Duodenal mucosa (tissue), 2 donors: ENCODE measurements around the gene TMEM9.
A peak's percentile ranks its signal among the peaks of the same experiment; 100 is the strongest.
"Not testable (repeated sequence)": the region's sequence is repeated elsewhere in the genome, so short reads cannot be mapped to it uniquely, and the experiment has no call there.

Experiments used
- H3K27ac ChIP-seq: one replicate; pipeline ENCODE4 v1.7.0; 2013; ENCODE audit warnings: low read depth, low read length
- H3K27me3 ChIP-seq, 2 donors: one replicate each; pipeline ENCODE4 v1.7.0; 2013; ENCODE audit warnings: low read length in 2 of 2, control low read depth in 1 of 2; ENCODE audit not compliant: insufficient read depth in 2 of 2, control insufficient read depth in 1 of 2
- H3K36me3 ChIP-seq, 2 donors: one replicate each; pipeline ENCODE4 v1.7.0; 2013; ENCODE audit warnings: low read length in 2 of 2, control low read depth in 1 of 2; ENCODE audit not compliant: insufficient read depth in 2 of 2, control insufficient read depth in 1 of 2
- H3K4me1 ChIP-seq, 2 donors: one replicate each; pipeline ENCODE4 v1.7.0; 2013; ENCODE audit warnings: low read length in 2 of 2, control low read depth in 1 of 2; ENCODE audit not compliant: insufficient read depth in 2 of 2, control insufficient read depth in 1 of 2
- H3K4me3 ChIP-seq, 2 donors: one replicate each; pipeline ENCODE4 v1.7.0; 2013; ENCODE audit warnings: low read length in 2 of 2, low read depth in 1 of 2
- H3K9ac ChIP-seq, 2 donors: one replicate each; pipeline ENCODE4 v1.7.0; 2013; ENCODE audit warnings: low read length in 2 of 2, low read depth in 1 of 2
- H3K9me3 ChIP-seq, 2 donors: one replicate each; pipeline ENCODE4 v1.7.0; 2013; ENCODE audit warnings: low read length in 2 of 2, control low read depth in 1 of 2; ENCODE audit not compliant: control insufficient read depth in 1 of 2

TMEM9 gene

GRCh38 chr1:201164645-201165044 lies 10.4 kb upstream of the TMEM9 start:
- no peak overlapping the region for H3K27ac ChIP-seq

GRCh38 chr1:201163707-201164106 lies 9.4 kb upstream of the TMEM9 start:
- H3K9me3 ChIP-seq = no peaks in the 10 kb centered on the region
- no peaks in the 10 kb centered on the region for H3K36me3 ChIP-seq
- no peaks in the 10 kb centered on the region for H3K27me3 ChIP-seq
- H3K9ac ChIP-seq = no peak overlapping the region
- H3K4me3 ChIP-seq = no peak overlapping the region
- no peaks in the 10 kb centered on the region for H3K4me1 ChIP-seq
- no peak overlapping the region for H3K27ac ChIP-seq

More at GRCh38 chr1:201164645-201165044, 10.4 kb upstream of the TMEM9 start:
- no peaks in the 10 kb centered on the region for H3K9me3 ChIP-seq
- H3K9ac ChIP-seq = no peak overlapping the region
- H3K27me3 ChIP-seq = no peaks in the 10 kb centered on the region
- no peaks in the 10 kb centered on the region for H3K4me1 ChIP-seq
- no peaks in the 10 kb centered on the region for H3K36me3 ChIP-seq
- no peak overlapping the region for H3K4me3 ChIP-seq

DNA sequence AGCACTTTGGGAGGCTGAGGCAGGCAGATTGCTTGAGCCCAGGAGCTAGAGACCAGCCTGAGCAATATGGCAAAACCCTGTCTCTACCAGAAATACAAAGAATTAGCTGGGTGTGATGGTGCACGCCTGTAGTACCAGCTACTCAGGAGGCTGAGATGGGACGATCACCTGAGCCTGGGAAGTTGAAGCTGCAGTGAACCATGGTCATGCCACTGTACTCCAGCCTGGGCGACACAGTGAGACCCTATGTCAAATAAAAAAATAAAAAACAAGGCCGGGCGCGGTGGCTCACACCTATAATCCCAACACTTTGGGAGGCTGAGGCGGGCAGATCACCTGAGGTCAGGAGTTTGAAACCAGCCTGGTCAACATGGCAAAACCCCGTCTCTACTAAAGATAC lies 8.8 kb upstream of the TMEM9 start:
- H3K4me1 ChIP-seq, H3K9me3 ChIP-seq, H3K4me3 ChIP-seq, H3K27ac ChIP-seq, H3K9ac ChIP-seq, H3K27me3 ChIP-seq, H3K36me3 ChIP-seq: not testable (repeated sequence)

GRCh38 chr1:201157949-201158348 lies 3.7 kb upstream of the TMEM9 start:
- no peak overlapping the region for H3K9ac ChIP-seq
- no peaks in the 10 kb centered on the region for H3K36me3 ChIP-seq
- no peak overlapping the region for H3K27ac ChIP-seq
- H3K4me1 ChIP-seq = peaks cover 11 to 13% of the 10 kb centered on the region in 2 donors
- no peaks in the 10 kb centered on the region for H3K27me3 ChIP-seq
- no peak overlapping the region for H3K4me3 ChIP-seq
- no peaks in the 10 kb centered on the region for H3K9me3 ChIP-seq

DNA sequence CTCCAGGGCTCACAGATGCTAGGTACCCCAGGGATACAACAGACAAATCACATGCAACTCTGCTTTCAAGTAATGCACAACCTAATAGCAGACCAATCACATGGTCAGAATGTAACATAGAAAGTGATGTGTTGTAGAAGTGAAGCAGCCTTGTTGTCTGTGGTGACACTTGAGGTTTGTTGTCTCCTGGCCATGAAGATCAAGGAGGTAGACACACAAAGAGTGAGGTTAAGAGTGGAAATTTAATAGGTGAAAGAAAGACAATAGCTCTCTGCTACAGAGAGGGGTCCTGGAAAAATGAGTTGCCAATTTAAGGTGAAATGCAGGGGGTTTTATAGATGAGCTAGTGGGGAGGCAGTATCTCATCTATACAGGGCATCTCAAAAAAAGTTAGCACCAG lies 2.5 kb upstream of the TMEM9 start:
- Histone ChIP-seq H3K27me3 (no peaks in the 10 kb centered on the region), H3K9me3 (no peaks in the 10 kb centered on the region), H3K36me3 (no peaks in the 10 kb centered on the region), H3K4me1 (peaks cover 11 to 13% of the 10 kb centered on the region in 2 donors), H3K27ac (no peak overlapping the region), H3K4me3 (no peak overlapping the region), H3K9ac (no peak overlapping the region)

DNA sequence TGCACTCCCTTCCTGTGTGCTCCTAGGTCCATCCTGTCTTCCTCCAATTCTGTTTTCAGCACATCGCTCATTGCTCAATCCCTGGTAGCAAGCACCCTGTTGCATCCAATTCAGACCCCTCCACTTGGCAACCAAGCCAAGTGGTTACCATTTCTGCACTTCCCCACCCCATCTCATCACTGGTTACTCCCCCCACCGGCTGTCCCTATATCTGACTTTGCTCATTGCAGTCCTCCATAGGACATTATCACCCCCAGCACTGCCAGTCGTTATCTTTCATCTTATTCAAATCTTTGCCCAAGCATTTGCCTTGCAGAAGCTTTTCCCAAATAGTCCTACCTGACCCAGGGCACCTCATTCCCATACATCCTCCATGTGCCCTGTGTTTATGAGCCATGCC lies 2.1 kb upstream of the TMEM9 start:
- Histone ChIP-seq H3K27me3 (no peaks in the 10 kb centered on the region), H3K36me3 (no peaks in the 10 kb centered on the region), H3K27ac (no peak overlapping the region), H3K9me3 (no peaks in the 10 kb centered on the region), H3K4me3 (no peak overlapping the region), H3K4me1 (peaks cover 11 to 13% of the 10 kb centered on the region in 2 donors), H3K9ac (no peak overlapping the region)

GRCh38 chr1:201155354-201155753 lies 1.1 kb upstream of the TMEM9 start:
- H3K27ac ChIP-seq = no peak overlapping the region
- H3K27me3 ChIP-seq = no peaks in the 10 kb centered on the region
- no peaks in the 10 kb centered on the region for H3K9me3 ChIP-seq
- H3K4me1 ChIP-seq = peaks cover 13 to 17% of the 10 kb centered on the region in 2 donors
- H3K9ac ChIP-seq = no peak overlapping the region
- H3K4me3 ChIP-seq = no peak overlapping the region
- peaks cover 0 to 4% of the 10 kb centered on the region in 2 donors for H3K36me3 ChIP-seq

DNA sequence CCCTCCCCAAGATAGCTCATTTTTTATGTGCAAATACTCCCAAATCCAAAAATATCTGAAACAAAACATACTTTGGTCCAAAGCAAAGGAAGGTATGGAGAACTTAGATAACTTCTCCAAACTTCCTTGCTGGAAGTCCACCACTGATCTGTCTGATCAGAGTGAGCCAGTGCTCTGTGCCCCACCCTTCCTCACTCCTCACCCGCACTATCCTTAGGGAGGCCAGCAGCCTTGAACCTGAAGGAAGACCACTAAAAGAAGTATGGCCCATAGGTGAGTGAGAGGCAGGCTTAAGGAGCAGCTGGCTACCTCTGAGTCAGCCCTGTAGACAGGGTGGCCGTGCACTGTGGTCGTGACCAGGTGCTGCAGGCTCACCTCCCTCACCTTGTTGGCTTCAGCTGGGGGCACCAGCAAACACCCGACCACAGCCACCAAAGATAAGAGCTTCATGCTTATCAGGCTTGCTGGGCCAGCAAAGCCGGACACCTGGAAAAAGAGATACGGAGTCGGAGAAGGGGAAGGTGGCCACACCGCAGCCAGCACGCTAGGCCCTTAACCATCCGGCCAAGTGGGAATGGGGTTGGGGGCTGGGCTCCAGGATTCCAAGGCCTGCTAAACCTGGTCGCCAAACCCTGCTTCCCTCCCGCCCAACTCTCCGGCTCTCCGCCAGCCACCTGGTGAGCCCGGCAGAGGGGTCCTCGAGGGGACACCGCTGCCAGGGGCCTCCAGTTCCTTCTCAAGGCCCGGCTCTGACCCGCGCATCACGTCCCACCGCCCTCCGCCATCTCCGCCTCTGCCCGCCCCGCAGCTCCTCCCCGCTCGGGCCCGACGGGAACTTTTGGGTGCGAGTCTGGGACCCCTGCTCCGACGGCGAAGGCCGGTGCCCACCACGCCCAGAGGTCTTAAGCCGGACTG lies 543 bp downstream of the TMEM9 start:
- Histone ChIP-seq H3K27ac (no peak overlapping the region), H3K4me3 (peak overlapping the region; percentile 83), H3K4me1 (peaks cover 13 to 17% of the 10 kb centered on the region in 2 donors), H3K9ac (peak overlapping the region; percentile 54 to 70), H3K36me3 (peaks cover 0 to 11% of the 10 kb centered on the region in 2 donors), H3K27me3 (no peaks in the 10 kb centered on the region), H3K9me3 (no peaks in the 10 kb centered on the region)

GRCh38 chr1:201149400-201149799 lies 4.9 kb downstream of the TMEM9 start:
- H3K27ac ChIP-seq = no peak overlapping the region
- no peak overlapping the region for H3K9ac ChIP-seq
- peaks cover 8 to 13% of the 10 kb centered on the region in 2 donors for H3K4me1 ChIP-seq
- H3K27me3 ChIP-seq = no peaks in the 10 kb centered on the region
- H3K36me3 ChIP-seq = peaks cover 6 to 37% of the 10 kb centered on the region in 2 donors
- no peak overlapping the region for H3K4me3 ChIP-seq
- H3K9me3 ChIP-seq = no peaks in the 10 kb centered on the region

GRCh38 chr1:201147396-201148015 lies 6.8 kb downstream of the TMEM9 start:
- Histone ChIP-seq H3K27ac (no peak overlapping the region), H3K4me1 (peaks cover 0 to 6% of the 10 kb centered on the region in 2 donors), H3K9me3 (no peaks in the 10 kb centered on the region), H3K27me3 (no peaks in the 10 kb centered on the region), H3K9ac (no peak overlapping the region), H3K36me3 (peaks cover 10 to 56% of the 10 kb centered on the region in 2 donors), H3K4me3 (no peak overlapping the region)
